CD4-positive, alpha-beta T cell treated with Interleukin-17A for 4 hours (primary cell): Measurements from ENCODE around the gene ADAMTS8.

Experiments used
- DNase-seq: peaks from one replicate; pipeline ENCODE4 v3.0.0-alpha.2; 2020; ENCODE audit warnings: mixed read lengths

The ADAMTS8 gene

GRCh38 chr11:130428316-130429119 is at the start of gene ADAMTS8:
ADAMTS8 (minus strand) TSS chr11:130428609; CDS start chr11:130428286, 323 bp downstream.
- DNase-seq: no peak

GRCh38 chr11:130477586-130478203 is 49.3 kb upstream of the ADAMTS8 start:
- DNase-seq: no peak

- no peak for DNase-seq
Measured at GRCh38 chr11:130476922-130477491, 48.6 kb upstream of the ADAMTS8 start.

GRCh38 chr11:130476200-130476921 is 48.0 kb upstream of the ADAMTS8 start:
- DNase-seq: no peak

- no peak for DNase-seq
Measured at GRCh38 chr11:130475426-130476053, 47.1 kb upstream of the ADAMTS8 start.

GRCh38 chr11:130474637-130475400 is 46.4 kb upstream of the ADAMTS8 start:
- no peak for DNase-seq

GRCh38 chr11:130473795-130474377 is 45.5 kb upstream of the ADAMTS8 start:
- no peak for DNase-seq

GRCh38 chr11:130473056-130473794 is 44.8 kb upstream of the ADAMTS8 start:
- DNase-seq: no peak

- DNase-seq: no peak
Measured at GRCh38 chr11:130472434-130472961, 44.1 kb upstream of the ADAMTS8 start.

GRCh38 chr11:130471731-130472433 is 43.5 kb upstream of the ADAMTS8 start:
- DNase-seq: no peak

- no peak for DNase-seq
Measured at GRCh38 chr11:130470832-130471706, 42.7 kb upstream of the ADAMTS8 start.

GRCh38 chr11:130469181-130469580 is 40.8 kb upstream of the ADAMTS8 start:
- DNase-seq: no peak

GRCh38 chr11:130467116-130467900 is 38.9 kb upstream of the ADAMTS8 start:
- DNase-seq: no peak

- no peak for DNase-seq
Measured at GRCh38 chr11:130465263-130465662, 36.9 kb upstream of the ADAMTS8 start.

GRCh38 chr11:130464291-130464812 is 35.9 kb upstream of the ADAMTS8 start:
- DNase-seq: no peak

- no peak for DNase-seq
Measured at GRCh38 chr11:130462931-130463330, 34.5 kb upstream of the ADAMTS8 start.

- no peak for DNase-seq
Measured at GRCh38 chr11:130462101-130462885, 33.9 kb upstream of the ADAMTS8 start.
